Measurements from ENCODE around the gene NINL.

Gene NINL

GRCh38 chr20:25579081-25579770 is 6.1 kb downstream of the NINL start:
- Histone ChIP-seq H3K36me3 (ENCODE audit: control insufficient read depth in 4 of 4, insufficient read depth in 4 of 4, low read length in 3 of 4) (no peaks in the 10 kb centered on the region), H3K27ac (ENCODE audit: insufficient read depth in 1 of 2, low read depth in 1 of 2, low read length in 2 of 2, poor library complexity in 1 of 2, severe bottlenecking in 2 of 2) (no peak overlapping the region), H3K4me1 (ENCODE audit: control extremely low read depth in 1 of 4, control insufficient read depth in 4 of 4, insufficient read depth in 4 of 4, low read length in 3 of 4) (no peaks in the 10 kb centered on the region), H3K4me3 (ENCODE audit: control insufficient read depth in 1 of 7, extremely low read depth in 1 of 7, insufficient read depth in 4 of 7, low read depth in 2 of 7, low read length in 6 of 7) (no peak overlapping the region), H3K27me3 (replicated peaks in 2 of 5; ENCODE audit: control insufficient read depth in 4 of 5, insufficient read depth in 5 of 5, low read length in 4 of 5) (peaks cover 0 to 32% (median 10%) of the 10 kb centered on the region in 5 experiments), H3K9me3 (ENCODE audit: control extremely low read depth in 1 of 5, control insufficient read depth in 4 of 5, insufficient read depth in 2 of 5, low read depth in 1 of 5, low read length in 4 of 5) (peaks cover 0 to 2% (median 0%) of the 10 kb centered on the region in 5 experiments)
- 98% methylated on average over 10 of the region's 11 CpGs for WGBS (ENCODE audit: insufficient coverage)
- DNase-seq, result no peak
- ChIA-PET CTCF (interaction anchor here (1.0 kb wide), 1 partner anchor 20 kb away, joined by 4 read pairs; no protein-coding TSS in a partner anchor), POLR2A (no interaction called here)

DNA sequence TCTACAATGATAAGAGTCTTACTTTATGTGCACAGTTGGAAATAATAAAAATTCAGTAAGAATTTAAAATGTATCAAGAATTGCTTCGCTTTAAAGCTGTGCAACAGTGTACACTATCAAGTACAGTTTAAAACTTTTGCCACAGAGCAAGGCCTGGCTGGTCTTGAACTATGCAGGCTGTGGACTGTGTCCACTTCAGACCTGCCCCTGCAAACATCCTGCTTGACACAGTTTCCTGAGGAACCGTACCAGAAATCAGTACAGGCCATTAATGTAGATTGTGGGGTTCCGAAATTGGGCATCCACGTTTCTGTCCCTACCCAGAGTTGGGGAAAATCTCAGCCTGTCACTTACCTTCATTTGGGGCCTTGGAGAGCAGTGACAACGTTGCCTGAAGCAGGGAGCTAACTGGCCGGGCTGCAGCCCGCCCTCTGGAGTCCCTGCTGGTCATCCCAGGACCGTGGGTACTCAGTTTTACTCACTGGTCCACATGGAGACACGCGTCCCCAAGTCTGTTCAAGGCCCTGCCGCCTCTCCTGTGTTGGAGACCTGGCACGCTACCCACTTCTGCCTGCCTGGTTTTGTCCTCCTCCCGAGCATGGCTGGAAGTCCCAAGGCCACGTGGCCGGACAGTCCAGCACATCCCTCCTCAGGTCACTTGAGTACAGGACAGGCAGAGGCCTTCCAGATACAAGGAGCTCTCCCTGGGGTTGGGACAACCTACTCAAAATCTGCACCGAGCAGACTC is 8.4 kb downstream of the NINL start:
- 91% methylated on average over 13 of the region's 16 CpGs for WGBS (ENCODE audit: insufficient coverage)

GRCh38 chr20:25574411-25574810 is 10.9 kb downstream of the NINL start:
- Histone ChIP-seq H3K9me3 (ENCODE audit: control extremely low read depth in 1 of 5, control insufficient read depth in 4 of 5, insufficient read depth in 2 of 5, low read depth in 1 of 5, low read length in 4 of 5) (no peaks in the 10 kb centered on the region), H3K36me3 (ENCODE audit: control insufficient read depth in 4 of 4, insufficient read depth in 4 of 4, low read length in 3 of 4) (no peaks in the 10 kb centered on the region), H3K4me3 (ENCODE audit: control insufficient read depth in 1 of 7, extremely low read depth in 1 of 7, insufficient read depth in 4 of 7, low read depth in 2 of 7, low read length in 6 of 7) (no peak overlapping the region), H3K4me1 (ENCODE audit: control extremely low read depth in 1 of 4, control insufficient read depth in 4 of 4, insufficient read depth in 4 of 4, low read length in 3 of 4) (no peaks in the 10 kb centered on the region), H3K27ac (ENCODE audit: insufficient read depth in 1 of 2, low read depth in 1 of 2, low read length in 2 of 2, poor library complexity in 1 of 2, severe bottlenecking in 2 of 2) (no peak overlapping the region), H3K27me3 (replicated peaks in 2 of 5; ENCODE audit: control insufficient read depth in 4 of 5, insufficient read depth in 5 of 5, low read length in 4 of 5) (peaks cover 0 to 3% (median 0%) of the 10 kb centered on the region in 5 experiments)
- ChIA-PET POLR2A (no interaction called here), CTCF (no interaction called here)
- DNase-seq, result no peak
- WGBS (ENCODE audit: insufficient coverage), result 92% methylated on average over 2 of the region's 3 CpGs

More for the DNA sequence above, 8.4 kb downstream of the NINL start:
- Histone ChIP-seq H3K4me1 (ENCODE audit: control extremely low read depth in 1 of 4, control insufficient read depth in 4 of 4, insufficient read depth in 4 of 4, low read length in 3 of 4) (no peaks in the 10 kb centered on the region), H3K9me3 (ENCODE audit: control extremely low read depth in 1 of 5, control insufficient read depth in 4 of 5, insufficient read depth in 2 of 5, low read depth in 1 of 5, low read length in 4 of 5) (no peaks in the 10 kb centered on the region), H3K36me3 (ENCODE audit: control insufficient read depth in 4 of 4, insufficient read depth in 4 of 4, low read length in 3 of 4) (no peaks in the 10 kb centered on the region), H3K27ac (ENCODE audit: insufficient read depth in 1 of 2, low read depth in 1 of 2, low read length in 2 of 2, poor library complexity in 1 of 2, severe bottlenecking in 2 of 2) (no peak overlapping the region), H3K27me3 (replicated peaks in 2 of 5; ENCODE audit: control insufficient read depth in 4 of 5, insufficient read depth in 5 of 5, low read length in 4 of 5) (peaks cover 0 to 12% (median 3%) of the 10 kb centered on the region in 5 experiments), H3K4me3 (ENCODE audit: control insufficient read depth in 1 of 7, extremely low read depth in 1 of 7, insufficient read depth in 4 of 7, low read depth in 2 of 7, low read length in 6 of 7) (no peak overlapping the region)
- POLR2A ChIA-PET, result no interaction called here
- DNase-seq, result no peak
- CTCF ChIA-PET, result no interaction called here

- H3K9me3 ChIP-seq (ENCODE audit: control extremely low read depth in 1 of 5, control insufficient read depth in 4 of 5, insufficient read depth in 2 of 5, low read depth in 1 of 5, low read length in 4 of 5), result no peaks in the 10 kb centered on the region
- ChIA-PET POLR2A (no interaction called here), CTCF (no interaction called here)
- H3K4me3 ChIP-seq (ENCODE audit: control insufficient read depth in 1 of 7, extremely low read depth in 1 of 7, insufficient read depth in 4 of 7, low read depth in 2 of 7, low read length in 6 of 7), result no peak overlapping the region
- H3K27me3 ChIP-seq (replicated peaks in 2 of 5; ENCODE audit: control insufficient read depth in 4 of 5, insufficient read depth in 5 of 5, low read length in 4 of 5), result peaks cover 0 to 2% (median 0%) of the 10 kb centered on the region in 5 experiments
- no peaks in the 10 kb centered on the region for H3K36me3 ChIP-seq (ENCODE audit: control insufficient read depth in 4 of 4, insufficient read depth in 4 of 4, low read length in 3 of 4)
- DNase-seq, result no peak
- 97% methylated on average over 4 of the region's 6 CpGs for WGBS (ENCODE audit: insufficient coverage)
- no peaks in the 10 kb centered on the region for H3K4me1 ChIP-seq (ENCODE audit: control extremely low read depth in 1 of 4, control insufficient read depth in 4 of 4, insufficient read depth in 4 of 4, low read length in 3 of 4)
- H3K27ac ChIP-seq (ENCODE audit: insufficient read depth in 1 of 2, low read depth in 1 of 2, low read length in 2 of 2, poor library complexity in 1 of 2, severe bottlenecking in 2 of 2), result no peak overlapping the region
Observed at GRCh38 chr20:25573288-25574251, 11.8 kb downstream of the NINL start.

DNA sequence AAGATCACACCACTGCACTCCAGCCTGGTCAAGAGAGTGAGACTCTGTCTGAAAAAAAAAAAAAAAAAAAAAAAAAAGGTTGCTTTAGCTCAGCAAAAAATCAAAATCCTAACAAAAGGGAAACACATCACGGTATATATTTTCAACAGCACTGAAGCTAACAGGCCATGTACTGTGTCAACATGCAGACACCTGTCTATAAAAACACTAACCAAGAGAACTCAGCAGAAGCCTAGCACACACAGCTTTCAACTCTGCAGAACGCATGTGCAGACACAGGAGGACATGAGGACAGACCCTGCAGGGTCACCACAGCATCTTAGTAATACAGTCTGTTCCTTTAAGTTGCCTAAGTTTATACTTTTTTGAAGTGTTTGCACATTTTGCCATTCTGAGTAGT is 13.5 kb downstream of the NINL start:
- ChIA-PET POLR2A (no interaction called here), CTCF (no interaction called here)
- Histone ChIP-seq H3K4me3 (ENCODE audit: control insufficient read depth in 1 of 7, extremely low read depth in 1 of 7, insufficient read depth in 4 of 7, low read depth in 2 of 7, low read length in 6 of 7) (no peak overlapping the region), H3K36me3 (ENCODE audit: control insufficient read depth in 4 of 4, insufficient read depth in 4 of 4, low read length in 3 of 4) (no peaks in the 10 kb centered on the region), H3K4me1 (ENCODE audit: control extremely low read depth in 1 of 4, control insufficient read depth in 4 of 4, insufficient read depth in 4 of 4, low read length in 3 of 4) (no peaks in the 10 kb centered on the region), H3K27me3 (replicated peaks in 2 of 5; ENCODE audit: control insufficient read depth in 4 of 5, insufficient read depth in 5 of 5, low read length in 4 of 5) (peaks cover 0 to 2% (median 0%) of the 10 kb centered on the region in 5 experiments), H3K27ac (ENCODE audit: insufficient read depth in 1 of 2, low read depth in 1 of 2, low read length in 2 of 2, poor library complexity in 1 of 2, severe bottlenecking in 2 of 2) (no peak overlapping the region), H3K9me3 (ENCODE audit: control extremely low read depth in 1 of 5, control insufficient read depth in 4 of 5, insufficient read depth in 2 of 5, low read depth in 1 of 5, low read length in 4 of 5) (no peaks in the 10 kb centered on the region)
- DNase-seq, result no peak
- no CpG with 5 or more reads among the region's 2 CpGs for WGBS (ENCODE audit: insufficient coverage)

DNA sequence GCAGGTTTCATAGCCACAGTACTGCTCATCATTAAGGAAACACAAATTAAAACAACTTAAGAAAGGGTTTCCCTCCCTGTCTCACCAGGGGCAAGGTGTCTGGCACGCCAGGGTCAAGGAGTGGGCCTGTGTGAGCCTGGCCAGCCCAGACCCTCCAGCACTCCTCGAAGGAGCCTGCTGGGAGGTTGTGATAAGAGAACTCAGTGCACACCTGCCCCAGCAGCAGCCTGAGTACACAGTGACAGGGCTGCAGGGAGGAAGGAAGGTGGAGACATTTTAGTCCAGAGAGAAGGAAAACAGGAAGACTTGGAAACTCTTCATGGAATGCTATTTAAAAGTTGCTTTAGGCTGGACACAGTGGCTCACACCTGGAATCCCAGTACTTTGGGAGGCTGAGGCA is 14.1 kb downstream of the NINL start:
- 63% methylated on average over 2 of the region's 2 CpGs for WGBS (ENCODE audit: insufficient coverage)
- CTCF ChIA-PET, result no interaction called here
- DNase-seq, result no peak

More for the DNA sequence above, 14.1 kb downstream of the NINL start:
- Histone ChIP-seq H3K4me3 (ENCODE audit: control insufficient read depth in 1 of 7, extremely low read depth in 1 of 7, insufficient read depth in 4 of 7, low read depth in 2 of 7, low read length in 6 of 7) (no peak overlapping the region), H3K4me1 (ENCODE audit: control extremely low read depth in 1 of 4, control insufficient read depth in 4 of 4, insufficient read depth in 4 of 4, low read length in 3 of 4) (no peaks in the 10 kb centered on the region), H3K27ac (ENCODE audit: insufficient read depth in 1 of 2, low read depth in 1 of 2, low read length in 2 of 2, poor library complexity in 1 of 2, severe bottlenecking in 2 of 2) (no peak overlapping the region), H3K9me3 (ENCODE audit: control extremely low read depth in 1 of 5, control insufficient read depth in 4 of 5, insufficient read depth in 2 of 5, low read depth in 1 of 5, low read length in 4 of 5) (no peaks in the 10 kb centered on the region), H3K36me3 (ENCODE audit: control insufficient read depth in 4 of 4, insufficient read depth in 4 of 4, low read length in 3 of 4) (no peaks in the 10 kb centered on the region), H3K27me3 (replicated peaks in 2 of 5; ENCODE audit: control insufficient read depth in 4 of 5, insufficient read depth in 5 of 5, low read length in 4 of 5) (peaks cover 0 to 2% (median 0%) of the 10 kb centered on the region in 5 experiments)
- POLR2A ChIA-PET, result no interaction called here
